ENCODE results near the gene SLC35F1. TPM values are rescaled to one million over a fixed set of nuclear protein-coding genes. Genes with fewer than 3 reads are reported as not detected.

The SLC35F1 gene
- total and polyA plus RNA-seq, 2 donors (not counting 1 experiment from before 2014, with no cell fraction given): not detected

GRCh38 chr6:118042855-118043254, 135.8 kb downstream of the SLC35F1 start:
- H3K27me3 Mint-ChIP-seq: no peaks in the 10 kb centered on the region
- H3K4me1 Mint-ChIP-seq: no peaks in the 10 kb centered on the region
- WGBS (ENCODE audit: insufficient coverage): no CpG with 5 or more reads among the region's 4 CpGs
- DNase-seq (no peak), ATAC-seq (ENCODE audit: low read depth) (no peak)
- H3K27ac Mint-ChIP-seq: no peak overlapping the region
- no peak overlapping the region for H3K4me2 ChIP-seq (replicated peaks; ENCODE audit: low read depth, low read length, poor library complexity, severe bottlenecking)
- H3K27ac ChIP-seq (ENCODE audit: low read length in 2 of 2): no peak overlapping the region
- no peaks in the 10 kb centered on the region for H3K9me3 Mint-ChIP-seq (ENCODE audit: insufficient read depth)
- H3K9me3 ChIP-seq (ENCODE audit: control extremely low read depth in 1 of 3, control insufficient read depth in 2 of 3, insufficient read depth in 1 of 3, low read length in 2 of 3): no peaks in the 10 kb centered on the region
- H4K20me1 ChIP-seq (ENCODE audit: control insufficient read depth, insufficient read depth, low read length, poor library complexity, severe bottlenecking): no peaks in the 10 kb centered on the region
- no peak for TF ChIP-seq CTCF (IDR thresholded peaks at IDR 0.05)
- no peak for TF ChIP-seq EZH2 (IDR thresholded peaks at IDR 0.05; ENCODE audit: borderline replicate concordance, insufficient read depth, low read depth, low read length, poor library complexity, severe bottlenecking)
- H3K4me3 ChIP-seq (ENCODE audit: control extremely low read depth in 1 of 5, extremely low read depth in 1 of 5, insufficient read depth in 1 of 5, low read depth in 2 of 5, low read length in 4 of 5): no peak overlapping the region
- H3K9ac ChIP-seq (ENCODE audit: low read length): no peak overlapping the region
- ChIA-PET CTCF (interaction anchor here (0.6 kb wide), 1 partner anchor 17 kb away, joined by 6 read pairs; no protein-coding TSS in a partner anchor), POLR2A (no interaction called here)
- H3K79me2 ChIP-seq (ENCODE audit: control insufficient read depth, insufficient read depth, low read length): no peaks in the 10 kb centered on the region
- H3K36me3 ChIP-seq (replicated peaks in 1 of 2; ENCODE audit: control extremely low read depth in 1 of 2, control insufficient read depth in 1 of 2, extremely low read depth in 1 of 2, insufficient read depth in 2 of 2, low read length in 1 of 2): no peaks in the 10 kb centered on the region
- H2AFZ ChIP-seq (ENCODE audit: insufficient read depth, low read depth, low read length, poor library complexity, severe bottlenecking): no peak overlapping the region
- intact Hi-C loops (cut with micrococcal nuclease): no loop called here
- no peaks in the 10 kb centered on the region for H3K4me1 ChIP-seq (ENCODE audit: control insufficient read depth in 2 of 2, insufficient read depth in 2 of 2, low read length in 2 of 2)
- H3K27me3 ChIP-seq (replicated peaks in 1 of 4; ENCODE audit: control extremely low read depth in 1 of 4, control insufficient read depth in 3 of 4, insufficient read depth in 4 of 4, low read length in 3 of 4): no peaks in the 10 kb centered on the region
- no peak overlapping the region for H3K4me3 Mint-ChIP-seq

DNA sequence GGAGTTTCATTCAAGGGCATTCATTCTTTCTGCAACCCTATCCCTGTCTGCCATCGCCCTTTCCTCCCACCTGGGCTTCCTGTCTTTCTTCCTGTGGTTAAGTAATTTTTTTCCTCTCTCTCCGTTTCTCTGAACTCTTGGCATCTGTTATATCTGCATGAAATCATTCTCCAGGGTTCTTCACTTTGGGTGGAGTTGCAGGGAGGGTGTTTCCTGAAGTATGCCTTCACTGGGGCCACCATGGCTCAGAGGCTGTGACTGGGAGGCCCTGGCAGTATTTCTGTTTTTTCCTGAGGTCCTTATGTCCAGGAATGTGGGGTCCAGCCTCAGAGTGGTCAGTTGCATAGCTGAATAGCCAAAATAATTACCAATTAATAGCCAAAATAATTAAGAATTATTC, 137.2 kb downstream of the SLC35F1 start:
- no peaks in the 10 kb centered on the region for H3K4me1 Mint-ChIP-seq
- H3K27me3 Mint-ChIP-seq: no peaks in the 10 kb centered on the region
- H3K27ac ChIP-seq (ENCODE audit: low read length in 2 of 2): no peak overlapping the region
- H3K4me3 Mint-ChIP-seq: no peak overlapping the region
- no CpG with 5 or more reads among the region's 2 CpGs for WGBS (ENCODE audit: insufficient coverage)
- no peaks in the 10 kb centered on the region for H3K9me3 Mint-ChIP-seq (ENCODE audit: insufficient read depth)
- no peaks in the 10 kb centered on the region for H3K36me3 ChIP-seq (replicated peaks in 1 of 2; ENCODE audit: control extremely low read depth in 1 of 2, control insufficient read depth in 1 of 2, extremely low read depth in 1 of 2, insufficient read depth in 2 of 2, low read length in 1 of 2)
- intact Hi-C loops (cut with micrococcal nuclease): no loop called here
- H3K27me3 ChIP-seq (replicated peaks in 1 of 4; ENCODE audit: control extremely low read depth in 1 of 4, control insufficient read depth in 3 of 4, insufficient read depth in 4 of 4, low read length in 3 of 4): no peaks in the 10 kb centered on the region
- ATAC-seq (ENCODE audit: low read depth) (no peak), DNase-seq (no peak)
- no peak overlapping the region for H3K9ac ChIP-seq (ENCODE audit: low read length)
- H3K4me3 ChIP-seq (ENCODE audit: control extremely low read depth in 1 of 5, extremely low read depth in 1 of 5, insufficient read depth in 1 of 5, low read depth in 2 of 5, low read length in 4 of 5): no peak overlapping the region
- no peaks in the 10 kb centered on the region for H3K79me2 ChIP-seq (ENCODE audit: control insufficient read depth, insufficient read depth, low read length)
- no peaks in the 10 kb centered on the region for H3K4me1 ChIP-seq (ENCODE audit: control insufficient read depth in 2 of 2, insufficient read depth in 2 of 2, low read length in 2 of 2)
- no peak overlapping the region for H3K4me2 ChIP-seq (replicated peaks; ENCODE audit: low read depth, low read length, poor library complexity, severe bottlenecking)
- H2AFZ ChIP-seq (ENCODE audit: insufficient read depth, low read depth, low read length, poor library complexity, severe bottlenecking): no peak overlapping the region
- CTCF ChIA-PET: no interaction called here
- POLR2A ChIA-PET: no interaction called here
- H3K27ac Mint-ChIP-seq: no peak overlapping the region
- H4K20me1 ChIP-seq (ENCODE audit: control insufficient read depth, insufficient read depth, low read length, poor library complexity, severe bottlenecking): no peaks in the 10 kb centered on the region
- TF ChIP-seq CTCF (IDR thresholded peaks at IDR 0.05) (no peak), EZH2 (IDR thresholded peaks at IDR 0.05; ENCODE audit: borderline replicate concordance, insufficient read depth, low read depth, low read length, poor library complexity, severe bottlenecking) (no peak)
- no peaks in the 10 kb centered on the region for H3K9me3 ChIP-seq (ENCODE audit: control extremely low read depth in 1 of 3, control insufficient read depth in 2 of 3, insufficient read depth in 1 of 3, low read length in 2 of 3)
